Urinary bladder (tissue), 4 donors: ENCODE data around the gene MOG. TPM values are rescaled to one million over a fixed set of nuclear protein-coding genes. Genes with fewer than 3 reads are reported as not detected.

Source experiments
- DNase-seq: peaks from one replicate; pipeline ENCODE4 v3.0.0-alpha.2; 2015; ENCODE audit errors: extremely low spot score
- H3K27ac ChIP-seq: one replicate; pipeline ENCODE4 v1.5.1; 2013; ENCODE audit warnings: low read depth, mild to moderate bottlenecking, moderate library complexity
- H3K36me3 ChIP-seq: one replicate; pipeline ENCODE4 v1.6.1; 2013; ENCODE audit warnings: mild to moderate bottlenecking, moderate library complexity; ENCODE audit not compliant: insufficient read depth
- H3K4me1 ChIP-seq: one replicate; pipeline ENCODE4 v1.6.1; 2013; ENCODE audit warnings: mild to moderate bottlenecking, moderate library complexity; ENCODE audit not compliant: insufficient read depth
- H3K4me3 ChIP-seq: one replicate; pipeline ENCODE4 v1.5.1; 2013; ENCODE audit warnings: low read depth, low read length
- WGBS: extraction: QIAGEN DNeasy Blood & Tissue Kit; methylation state at CpG from one replicate; pipeline ENCODE4 v1.1.7; 2013; 5-methylcytosine and 5-hydroxymethylcytosine counted together
- polyA plus RNA-seq: library from polyadenylated mRNA; stranded (reverse); fragments of 200-250 nt; gene quantifications from one replicate; pipeline ENCODE4 v1.2.3, GENCODE V29; 2013
- small RNA-seq: library from RNA; depleted of rRNA; stranded (forward); fragments of <200 nt; gene quantifications from one replicate; pipeline ENCODE3, GENCODE V24; 2014
- total RNA-seq: library from RNA; depleted of rRNA; stranded (reverse); fragments of >200 nt; gene quantifications from one replicate; pipeline ENCODE4 v1.2.3, GENCODE V29; 2014
- donor health status: healthy with polysubstance abuse.
- donor health status: healthy.

MOG gene
- total and polyA plus RNA-seq, 2 donors: not detected

DNA sequence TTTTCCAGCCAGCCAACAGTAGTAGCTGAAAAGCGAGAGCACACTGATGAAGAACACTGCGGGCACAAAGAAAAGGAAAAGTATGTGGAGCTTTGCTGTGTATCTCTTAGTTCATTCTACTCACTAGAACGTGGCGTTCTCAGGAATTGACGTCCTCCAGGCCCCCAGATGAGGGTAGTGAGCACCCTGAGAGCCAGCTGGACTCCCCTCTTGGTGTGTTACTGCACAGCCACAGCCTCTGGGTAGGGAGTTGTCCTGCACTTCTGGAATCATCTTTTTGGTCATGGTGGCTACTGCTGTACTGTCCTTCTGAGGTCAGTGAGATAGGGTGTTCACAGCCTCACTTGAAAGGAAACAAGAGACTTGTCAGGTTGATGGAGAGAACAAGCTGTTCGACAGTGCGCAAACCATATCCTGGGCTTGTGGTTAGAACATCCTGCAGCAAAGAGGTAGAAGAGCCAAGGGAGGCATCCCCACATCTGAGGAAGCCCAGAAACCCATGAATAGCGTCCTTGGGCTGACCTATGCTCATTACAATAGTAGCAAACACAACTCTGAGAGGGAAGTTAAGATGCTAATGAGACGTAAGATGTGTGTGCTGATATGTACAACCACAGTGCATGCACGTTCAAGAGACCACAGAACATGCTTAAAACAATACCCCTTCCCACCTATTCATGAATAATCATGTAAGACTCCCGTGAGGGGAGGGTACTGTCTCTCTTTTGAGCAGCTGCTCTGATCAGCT is 51.7 kb downstream of the MOG start:
- H3K4me3 ChIP-seq: no peak overlapping the region
- H3K27ac ChIP-seq: no peak overlapping the region
- 60% methylated on average over 11 of the region's 11 CpGs for WGBS
- no peaks in the 10 kb centered on the region for H3K4me1 ChIP-seq
- H3K36me3 ChIP-seq: no peaks in the 10 kb centered on the region
- no peak for DNase-seq

DNA sequence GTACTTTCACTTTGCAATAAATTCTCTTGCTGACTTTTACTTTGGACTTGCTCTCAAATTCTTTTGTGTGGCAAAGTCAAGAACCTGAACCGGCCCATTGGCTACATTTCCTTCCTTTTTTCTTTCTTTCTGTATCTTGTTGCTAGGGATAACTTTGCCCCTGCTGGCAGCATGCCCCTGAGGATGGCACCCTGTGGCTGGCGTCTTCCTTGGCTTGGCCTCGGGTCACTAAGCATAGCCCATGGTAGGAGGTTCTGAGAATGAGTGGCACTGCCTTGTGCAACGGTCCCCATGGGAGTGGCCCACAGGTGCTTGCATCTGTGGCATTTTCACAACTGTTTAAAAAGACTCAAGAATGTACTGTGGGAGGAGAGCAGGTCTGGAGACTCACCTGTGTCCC is 52.3 kb downstream of the MOG start:
- WGBS: 50% methylated on average over 4 of the region's 4 CpGs
- no peaks in the 10 kb centered on the region for H3K4me1 ChIP-seq
- no peaks in the 10 kb centered on the region for H3K36me3 ChIP-seq
- H3K4me3 ChIP-seq: no peak overlapping the region
- DNase-seq: no peak
- H3K27ac ChIP-seq: no peak overlapping the region

- 76% methylated on average over 8 of the region's 8 CpGs for WGBS
- no peak for DNase-seq
- no peaks in the 10 kb centered on the region for H3K4me1 ChIP-seq
- H3K4me3 ChIP-seq: no peak overlapping the region
- no peak overlapping the region for H3K27ac ChIP-seq
- no peaks in the 10 kb centered on the region for H3K36me3 ChIP-seq
These were observed 53.5 kb downstream of the MOG start for GRCh38 chr6:29710281-29710941.

- 30% methylated on average over 2 of the region's 2 CpGs for WGBS
- no peaks in the 10 kb centered on the region for H3K36me3 ChIP-seq
- peaks cover 2% of the 10 kb centered on the region for H3K4me1 ChIP-seq
These were observed 64.0 kb downstream of the MOG start for GRCh38 chr6:29720863-29721262.

More at GRCh38 chr6:29720863-29721262, 64.0 kb downstream of the MOG start:
- no peak for DNase-seq
- no peak overlapping the region for H3K4me3 ChIP-seq
- no peak overlapping the region for H3K27ac ChIP-seq

Small RNAs within 50 kb of the gene (small RNA-seq; reads per million reads assigned to genes)
- not detected for gene SUMO2P1

Other genes with a start within 250 kb of the MOG start
- gene OR12D1, start 242.2 kb upstream of the MOG start, total RNA-seq: not detected
- gene OR12D1, start 242.2 kb upstream of the MOG start, polyA plus RNA-seq: not detected
- gene OR10C1, start 217.8 kb upstream of the MOG start, total RNA-seq: not detected
- gene OR10C1, start 217.8 kb upstream of the MOG start, polyA plus RNA-seq: not detected
- gene OR11A1, start 200.0 kb upstream of the MOG start, total RNA-seq: not detected
- not detected for gene OR11A1, start 200.0 kb upstream of the MOG start, polyA plus RNA-seq
- not detected for gene OR2H1, start 199.9 kb upstream of the MOG start, total RNA-seq
- gene OR2H1, start 199.9 kb upstream of the MOG start, polyA plus RNA-seq: not detected
- gene MAS1L, start 169.1 kb upstream of the MOG start, total RNA-seq: 0.32 TPM
- gene MAS1L, start 169.1 kb upstream of the MOG start, polyA plus RNA-seq: not detected
- 2.1 TPM for gene UBD, start 97.4 kb upstream of the MOG start, total RNA-seq
- gene UBD, start 97.4 kb upstream of the MOG start, polyA plus RNA-seq: 2.9 TPM
- not detected for gene OR2H2, start 72.0 kb upstream of the MOG start, total RNA-seq
- gene OR2H2, start 72.0 kb upstream of the MOG start, polyA plus RNA-seq: not detected
- gene GABBR1, start 23.9 kb upstream of the MOG start, total RNA-seq: 39.1 TPM
- 39.4 TPM for gene GABBR1, start 23.9 kb upstream of the MOG start, polyA plus RNA-seq
- gene ZFP57, start 24.1 kb downstream of the MOG start, total RNA-seq: not detected
- gene ZFP57, start 24.1 kb downstream of the MOG start, polyA plus RNA-seq: not detected
- 12.5 TPM for gene HLA-F, start 66.3 kb downstream of the MOG start, total RNA-seq
- 100 TPM for gene HLA-F, start 66.3 kb downstream of the MOG start, polyA plus RNA-seq
- gene HLA-G, start 170.7 kb downstream of the MOG start, total RNA-seq: not detected
- not detected for gene HLA-G, start 170.7 kb downstream of the MOG start, polyA plus RNA-seq